Non-pigmented ciliary epithelial cell (primary cell): ENCODE results near the gene MYO9B.

Source experiments
- DNase-seq: peaks from one replicate; pipeline ENCODE4 v3.0.0-alpha.2; 2010; ENCODE audit warnings: low read depth

MYO9B gene

DNA sequence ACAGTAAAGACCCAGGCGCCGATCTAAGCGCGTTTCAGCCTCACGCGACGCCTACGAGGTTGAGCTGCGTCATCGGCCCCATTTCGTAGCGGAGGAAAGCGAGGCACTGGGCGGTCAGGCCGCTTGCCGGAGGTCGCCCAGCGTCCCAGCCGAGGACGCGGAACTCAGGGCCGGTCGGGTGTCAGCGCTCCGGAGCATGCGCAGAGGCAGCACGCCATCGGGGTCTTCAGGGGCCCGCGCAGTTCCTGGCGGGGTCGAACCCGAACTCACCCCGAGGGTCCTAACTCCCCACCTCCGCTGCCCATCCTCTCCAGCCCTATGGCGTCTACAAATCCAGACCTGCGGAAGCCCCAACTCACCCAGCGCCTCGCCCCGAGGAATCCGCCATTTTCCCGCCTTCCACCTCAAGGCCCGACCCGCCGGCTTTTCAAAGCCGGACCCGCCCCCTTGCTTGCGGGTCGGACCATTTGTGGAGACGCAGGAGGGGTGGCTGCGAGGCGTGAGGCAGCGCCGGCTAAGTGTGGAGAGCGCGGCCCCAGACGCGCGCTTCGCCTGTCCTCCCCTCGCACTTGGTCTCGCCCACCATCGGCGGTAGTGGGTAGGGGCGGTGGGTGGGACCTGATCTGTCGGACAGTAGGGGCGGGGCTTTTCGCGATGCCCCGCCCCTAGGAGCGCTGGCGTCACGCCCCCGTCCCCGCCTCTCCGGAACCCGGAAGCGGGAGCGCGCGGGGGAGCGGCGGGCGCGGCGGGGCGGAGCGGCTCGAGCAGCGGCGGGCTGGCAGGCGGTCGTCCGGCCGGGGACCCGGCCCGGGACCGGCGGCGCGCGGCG, at the start of gene MYO9B, which contains the start of gene HAUS8:
TSS of gene MYO9B (plus strand) at position 743 of the 829 bp plus-strand sequence. CDS start 25,941 bp downstream, outside the sequence.
TSS of gene HAUS8 (minus strand) at position 418 of the 829 bp plus-strand sequence. CDS start at position 388, 30 bp downstream.
- peak; percentile 99 for DNase-seq

DNA sequence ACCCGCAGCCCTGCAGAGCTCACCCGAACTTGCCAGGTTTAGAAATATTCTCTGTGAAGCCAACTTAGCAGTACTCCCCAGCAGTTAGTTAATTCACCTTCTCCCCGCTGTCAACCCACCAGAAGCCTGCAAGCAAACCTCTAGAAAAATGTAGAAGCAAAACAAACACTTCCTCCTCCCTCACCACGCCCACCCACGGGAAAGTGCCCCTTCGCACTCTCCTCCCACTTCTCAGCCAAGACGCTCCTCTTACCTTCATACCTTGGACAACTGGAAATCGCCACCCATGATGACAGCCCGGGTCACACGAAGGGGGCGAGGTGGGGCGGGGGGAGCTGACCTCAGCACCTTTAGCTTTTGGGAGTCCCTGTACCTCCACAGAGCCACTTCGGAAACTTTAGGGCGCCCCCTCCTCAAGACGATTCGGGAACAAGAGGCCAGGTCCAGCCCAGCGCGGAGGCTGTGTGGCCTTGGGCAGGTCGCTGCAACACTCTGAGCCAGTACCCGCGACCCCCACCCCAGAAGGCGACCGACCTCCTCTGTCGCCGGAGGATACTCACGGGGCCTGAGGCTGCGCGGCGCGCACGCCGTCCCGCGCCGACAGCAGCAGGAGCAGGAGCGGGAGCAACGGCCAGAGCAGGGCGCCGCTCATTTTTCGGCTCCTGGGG, 49.5 kb upstream of the MYO9B start:
- no peak for DNase-seq

GRCh38 chr19:17026706-17027534, 48.7 kb upstream of the MYO9B start, which contains the start of gene CPAMD8:
Gene CPAMD8 (minus strand): TSS chr19:17026810. CDS start chr19:17026642, 168 bp downstream.
- no peak for DNase-seq

GRCh38 chr19:17027535-17027975, 48.0 kb upstream of the MYO9B start:
- DNase-seq, result no peak

DNA sequence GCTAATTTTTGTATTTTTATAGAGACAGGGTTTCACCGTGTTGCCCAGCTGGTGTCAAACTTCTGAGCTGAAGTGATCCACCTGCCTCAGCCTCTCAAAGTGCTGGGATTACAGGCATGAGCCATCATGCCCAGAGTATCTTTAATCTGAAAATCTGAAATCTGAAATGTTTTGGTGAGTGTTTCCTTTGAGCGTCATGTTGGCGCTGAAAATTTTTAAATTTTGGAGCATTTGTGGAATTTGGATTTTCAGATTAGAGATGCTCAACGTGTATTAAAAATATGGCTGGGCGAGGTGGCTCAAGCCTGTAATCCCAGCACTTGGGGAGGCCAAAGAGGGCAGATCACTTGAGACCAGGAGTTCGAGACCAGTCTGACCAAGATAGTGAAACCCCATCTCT, 43.8 kb upstream of the MYO9B start:
- DNase-seq, result no peak

- DNase-seq, result no peak
Observed at GRCh38 chr19:17035842-17036424, 39.6 kb upstream of the MYO9B start.

- DNase-seq, result no peak
Observed at GRCh38 chr19:17036640-17037039, 38.9 kb upstream of the MYO9B start.

DNA sequence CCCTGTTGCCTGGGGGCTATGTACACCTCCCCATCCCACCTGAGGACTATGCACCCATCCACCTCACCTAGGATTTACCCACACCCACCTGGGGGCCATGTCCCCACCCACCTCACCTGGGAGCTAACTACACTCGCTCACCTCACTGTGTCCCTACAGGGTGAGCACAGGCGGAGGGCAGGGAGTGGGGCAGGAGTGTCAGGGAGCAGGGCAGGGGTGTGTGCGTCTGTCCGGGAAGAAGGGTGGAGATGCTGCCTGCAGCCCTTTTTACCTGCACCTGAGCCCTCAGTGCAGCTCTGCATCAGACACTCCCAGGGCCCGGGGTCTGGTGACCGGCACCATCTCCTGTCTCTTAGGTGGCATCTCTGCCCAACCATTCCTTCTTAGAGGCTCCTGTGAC, 38.4 kb upstream of the MYO9B start:
- DNase-seq, result no peak

DNA sequence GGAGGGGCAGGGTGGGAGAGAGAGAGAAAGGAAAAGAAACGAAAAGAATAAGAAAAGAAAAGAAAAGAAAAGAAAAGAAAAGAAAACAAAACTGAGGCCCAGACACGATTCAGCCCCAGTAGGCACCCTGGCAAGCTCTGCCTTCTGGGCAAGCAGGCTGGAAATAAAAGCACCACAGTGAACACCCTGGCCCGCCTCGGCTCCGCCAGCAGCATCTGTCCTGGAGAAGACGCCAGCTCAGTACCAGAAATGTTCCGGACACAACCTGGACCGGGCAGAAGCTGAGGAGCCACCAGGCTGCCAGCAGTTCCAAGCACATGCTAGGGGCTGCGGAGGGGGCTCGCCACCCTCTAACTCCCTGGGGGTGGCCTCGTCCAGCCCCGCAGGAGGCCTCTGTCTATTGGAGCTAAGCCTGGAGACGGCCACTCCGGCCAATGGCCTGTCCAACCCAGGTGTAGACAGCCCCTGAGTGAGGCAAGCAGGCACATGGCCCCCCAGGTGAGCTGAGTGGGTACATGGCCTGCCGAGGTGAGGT, 37.5 kb upstream of the MYO9B start:
- DNase-seq, result no peak

GRCh38 chr19:17041976-17042375, 33.6 kb upstream of the MYO9B start:
- no peak for DNase-seq

- no peak for DNase-seq
Observed at GRCh38 chr19:17043744-17044143, 31.8 kb upstream of the MYO9B start.

- DNase-seq, result no peak
Observed at GRCh38 chr19:17045907-17046502, 29.6 kb upstream of the MYO9B start.

GRCh38 chr19:17048885-17049453, 26.6 kb upstream of the MYO9B start:
- DNase-seq, result no peak

GRCh38 chr19:17049711-17050280, 25.8 kb upstream of the MYO9B start:
- peak; percentile 45 for DNase-seq

DNA sequence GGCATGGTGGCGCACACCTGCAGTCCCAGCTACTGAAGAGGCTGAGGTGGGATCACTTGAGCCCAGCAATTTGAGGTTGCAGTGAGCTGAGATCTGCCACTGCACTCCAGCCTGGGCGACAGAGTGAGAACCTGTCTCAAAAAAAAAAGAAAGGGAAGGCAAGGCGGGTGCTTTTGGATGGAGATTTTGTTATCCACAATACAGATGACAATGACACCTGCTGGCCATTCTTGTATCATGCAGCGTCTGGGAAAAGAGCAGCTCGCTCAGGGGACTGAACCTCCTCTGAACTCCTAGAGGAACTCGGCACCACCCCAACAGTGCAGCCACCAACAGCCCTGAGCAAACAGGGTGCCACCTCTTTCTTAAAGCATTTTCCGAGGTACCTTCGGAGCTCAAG, 23.1 kb upstream of the MYO9B start:
- DNase-seq, result no peak

DNA sequence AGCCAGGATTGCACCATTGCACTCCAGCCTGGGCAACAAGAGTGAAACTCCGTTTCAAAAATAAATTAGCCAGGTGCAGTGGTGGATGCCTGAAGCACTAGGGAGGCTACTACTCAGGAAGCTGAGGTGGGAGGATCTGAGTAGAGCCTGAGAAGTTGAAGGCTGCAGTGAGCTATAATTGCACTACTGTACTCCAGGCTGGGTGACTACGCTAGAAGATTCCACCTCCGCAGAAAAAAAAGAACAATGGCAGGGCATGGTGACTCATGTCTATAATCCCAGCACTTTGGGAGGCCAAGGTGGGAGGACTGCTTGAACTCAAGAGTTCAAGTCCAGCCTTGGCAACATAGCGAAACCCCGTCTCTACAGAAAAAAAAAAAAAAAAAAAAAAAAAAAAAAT, 20.8 kb upstream of the MYO9B start:
- DNase-seq, result no peak

DNA sequence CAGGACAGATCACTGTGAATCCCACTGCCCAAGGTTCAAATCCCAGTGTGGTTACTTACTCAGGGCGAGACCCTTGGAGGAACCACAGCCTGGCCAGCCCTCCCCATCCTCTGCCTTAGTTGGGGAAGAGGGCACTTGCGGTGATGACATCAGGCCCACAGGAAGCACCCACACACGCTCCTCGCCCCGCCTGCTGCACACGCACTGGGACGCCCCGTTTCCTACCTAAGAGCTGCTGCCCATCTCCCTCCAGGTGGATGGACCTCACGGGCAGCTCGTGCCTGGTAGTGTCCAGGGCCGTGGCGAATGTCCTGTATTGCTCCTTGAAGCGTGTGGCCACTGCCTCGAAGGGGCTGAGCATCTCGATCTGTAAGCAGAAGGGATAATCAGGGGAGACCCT, 19.9 kb upstream of the MYO9B start:
- DNase-seq, result no peak

GRCh38 chr19:17058236-17058635, 17.3 kb upstream of the MYO9B start:
- DNase-seq, result no peak

- no peak for DNase-seq
Observed at GRCh38 chr19:17060802-17061201, 14.8 kb upstream of the MYO9B start.

DNA sequence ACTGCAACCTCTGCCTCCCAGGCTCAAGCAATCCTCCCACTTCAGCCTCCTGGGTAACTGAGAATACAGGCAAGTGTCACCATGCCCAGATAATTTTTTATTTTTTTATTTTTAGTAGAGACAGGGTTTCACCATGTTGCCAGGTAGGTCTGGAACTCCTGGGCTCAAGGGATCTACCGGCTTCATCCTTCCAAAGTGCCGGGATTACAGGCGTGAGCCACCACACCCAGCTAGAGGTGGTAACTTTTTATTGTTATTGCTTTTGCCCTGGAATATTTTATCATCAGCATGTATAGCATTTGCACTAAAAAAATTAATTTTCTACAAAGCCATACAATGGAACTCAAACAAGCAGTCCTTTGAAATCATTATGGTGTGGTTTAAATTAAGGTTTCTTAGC, 14.4 kb upstream of the MYO9B start:
- no peak for DNase-seq

GRCh38 chr19:17061691-17062090, 13.9 kb upstream of the MYO9B start:
- DNase-seq, result no peak
